ENCODE data around the gene CLN3.

The CLN3 gene

DNA sequence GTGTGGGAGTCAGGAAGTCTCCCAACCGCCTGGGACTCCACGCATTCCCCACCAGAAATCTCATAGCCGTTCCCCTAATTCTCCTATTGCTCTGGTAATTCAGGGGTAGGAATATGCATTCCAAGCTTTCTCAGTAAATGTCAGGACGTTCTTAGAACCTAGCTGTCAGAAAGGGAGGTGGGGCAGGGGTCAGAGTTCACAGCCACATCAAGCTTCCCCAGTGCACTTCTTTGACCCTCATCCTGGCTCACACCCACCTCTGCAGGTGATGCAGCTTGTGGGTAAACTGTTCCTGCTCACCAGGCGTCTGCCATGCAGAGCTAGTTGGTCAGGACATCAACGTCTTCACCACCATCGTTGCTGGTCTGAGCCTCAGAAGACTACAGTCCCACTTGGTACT lies 28.8 kb upstream of the CLN3 start:
- ChIA-PET CTCF (no interaction called here), POLR2A (no interaction called here)
- no peak for DNase-seq (ENCODE audit: extremely low spot score)
- TF ChIP-seq NFRKB (IDR thresholded peaks at IDR 0.05) = no peak
- TF ChIP-seq ZNF384 (IDR thresholded peaks at IDR 0.05) = no peak
- TF ChIP-seq ELF4 (IDR thresholded peaks at IDR 0.05) = no peak
- no peak for TF ChIP-seq L3MBTL2 (conservative IDR thresholded peaks at IDR 0.05)
- TF ChIP-seq BHLHE40 (IDR thresholded peaks at IDR 0.05; ENCODE audit: borderline replicate concordance) = no peak

DNA sequence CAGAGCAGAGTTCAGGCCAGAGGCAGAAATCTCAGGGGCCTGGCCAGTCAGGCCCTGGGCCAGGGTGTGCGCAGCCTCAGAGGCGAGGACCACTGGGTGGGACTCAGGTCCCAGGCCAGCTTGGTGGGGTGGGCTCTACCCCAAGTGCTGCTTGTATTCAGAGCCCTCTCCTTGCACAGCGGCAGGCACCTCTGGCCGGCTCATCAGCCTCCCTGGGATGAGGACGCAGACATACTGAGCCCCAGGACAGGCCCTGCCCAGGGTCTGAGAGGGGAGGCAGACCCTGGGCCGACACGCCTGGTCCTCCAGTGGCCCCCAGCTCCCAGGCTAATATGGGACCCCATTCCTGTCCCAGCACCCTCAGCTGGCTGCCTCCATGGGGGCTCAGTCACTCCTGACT lies 22.4 kb upstream of the CLN3 start:
- no peak for DNase-seq (ENCODE audit: extremely low spot score)
- CTCF ChIA-PET = no interaction called here
- TF ChIP-seq ARNT (IDR thresholded peaks at IDR 0.05) = no peak
- TF ChIP-seq, protein P1, sequence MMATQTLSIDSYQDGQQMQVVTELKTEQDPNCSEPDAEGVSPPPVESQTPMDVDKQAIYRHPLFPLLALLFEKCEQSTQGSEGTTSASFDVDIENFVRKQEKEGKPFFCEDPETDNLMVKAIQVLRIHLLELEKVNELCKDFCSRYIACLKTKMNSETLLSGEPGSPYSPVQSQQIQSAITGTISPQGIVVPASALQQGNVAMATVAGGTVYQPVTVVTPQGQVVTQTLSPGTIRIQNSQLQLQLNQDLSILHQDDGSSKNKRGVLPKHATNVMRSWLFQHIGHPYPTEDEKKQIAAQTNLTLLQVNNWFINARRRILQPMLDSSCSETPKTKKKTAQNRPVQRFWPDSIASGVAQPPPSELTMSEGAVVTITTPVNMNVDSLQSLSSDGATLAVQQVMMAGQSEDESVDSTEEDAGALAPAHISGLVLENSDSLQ (IDR thresholded peaks at IDR 0.05) = no peak
- TF ChIP-seq SUZ12 (IDR thresholded peaks at IDR 0.05) = no peak
- TF ChIP-seq ELF4 (IDR thresholded peaks at IDR 0.05) = no peak
- no peak for TF ChIP-seq NFRKB (IDR thresholded peaks at IDR 0.05)
- TF ChIP-seq FOXK2 (IDR thresholded peaks at IDR 0.05) = no peak
- TF ChIP-seq FOXM1 (IDR thresholded peaks at IDR 0.05; ENCODE audit: borderline replicate concordance) = no peak
- POLR2A ChIA-PET = no interaction called here

DNA sequence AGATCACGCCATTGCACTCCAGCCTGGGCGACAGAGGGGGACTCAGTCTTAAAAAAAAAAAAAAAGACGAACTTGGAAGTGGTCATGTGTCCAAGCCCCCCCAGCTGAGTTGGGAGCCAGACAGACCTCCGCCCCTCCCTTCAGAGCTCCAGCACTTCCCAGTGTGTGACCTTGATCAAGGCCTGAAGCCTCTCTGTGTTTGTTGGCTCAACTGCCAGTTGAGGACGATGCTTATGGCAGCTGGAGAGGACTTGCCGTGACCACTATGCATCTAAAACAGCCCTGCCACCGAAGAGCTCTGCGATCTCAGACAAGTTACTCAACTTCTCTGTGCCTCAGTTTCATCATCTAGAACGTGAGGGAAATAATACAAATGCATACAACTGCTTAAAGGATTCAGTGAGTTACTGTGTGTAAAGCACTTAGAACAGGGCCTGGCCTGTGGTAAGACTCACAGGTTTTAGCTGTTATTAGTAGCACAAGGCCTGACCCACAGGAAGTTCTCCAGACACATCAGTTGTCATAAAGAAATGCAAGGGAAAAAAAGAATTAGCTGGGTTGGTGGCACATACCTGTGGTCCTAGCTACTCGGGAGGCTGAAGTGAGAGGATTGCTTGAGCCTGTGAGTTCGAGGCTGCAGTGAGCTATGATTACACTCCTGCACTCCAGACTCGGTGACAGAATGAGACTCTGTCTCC lies 21.8 kb upstream of the CLN3 start:
- CTCF ChIA-PET = no interaction called here
- POLR2A ChIA-PET = interaction anchor here (0.8 kb wide), 1 partner anchor 22 kb away, joined by 3 read pairs; the partner anchor contains the start of gene CLN3
- no peak for TF ChIP-seq NFRKB (IDR thresholded peaks at IDR 0.05)
- no peak for TF ChIP-seq FOXK2 (IDR thresholded peaks at IDR 0.05)
- TF ChIP-seq, protein P1 (IDR thresholded peaks at IDR 0.05) = no peak
- TF ChIP-seq CTBP1 (IDR thresholded peaks at IDR 0.05; ENCODE audit: borderline replicate concordance) = no peak
- TF ChIP-seq SUZ12 (IDR thresholded peaks at IDR 0.05) = no peak
- TF ChIP-seq ARNT (IDR thresholded peaks at IDR 0.05) = no peak
- TF ChIP-seq HDGF (IDR thresholded peaks at IDR 0.05; ENCODE audit: borderline replicate concordance) = no peak
- no peak for TF ChIP-seq TARDBP (IDR thresholded peaks at IDR 0.05)
- TF ChIP-seq BHLHE40 (IDR thresholded peaks at IDR 0.05; ENCODE audit: borderline replicate concordance) = no peak
- no peak for TF ChIP-seq FOXM1 (IDR thresholded peaks at IDR 0.05; ENCODE audit: borderline replicate concordance)
- TF ChIP-seq LEF1 (IDR thresholded peaks at IDR 0.05; ENCODE audit: borderline replicate concordance) = no peak
- TF ChIP-seq FOXA1 (IDR thresholded peaks at IDR 0.05) = no peak
- TF ChIP-seq ELF4 (IDR thresholded peaks at IDR 0.05) = no peak
- TF ChIP-seq L3MBTL2 (conservative IDR thresholded peaks at IDR 0.05) = no peak
- no peak for TF ChIP-seq ZNF384 (IDR thresholded peaks at IDR 0.05)
- DNase-seq (ENCODE audit: extremely low spot score) = no peak

DNA sequence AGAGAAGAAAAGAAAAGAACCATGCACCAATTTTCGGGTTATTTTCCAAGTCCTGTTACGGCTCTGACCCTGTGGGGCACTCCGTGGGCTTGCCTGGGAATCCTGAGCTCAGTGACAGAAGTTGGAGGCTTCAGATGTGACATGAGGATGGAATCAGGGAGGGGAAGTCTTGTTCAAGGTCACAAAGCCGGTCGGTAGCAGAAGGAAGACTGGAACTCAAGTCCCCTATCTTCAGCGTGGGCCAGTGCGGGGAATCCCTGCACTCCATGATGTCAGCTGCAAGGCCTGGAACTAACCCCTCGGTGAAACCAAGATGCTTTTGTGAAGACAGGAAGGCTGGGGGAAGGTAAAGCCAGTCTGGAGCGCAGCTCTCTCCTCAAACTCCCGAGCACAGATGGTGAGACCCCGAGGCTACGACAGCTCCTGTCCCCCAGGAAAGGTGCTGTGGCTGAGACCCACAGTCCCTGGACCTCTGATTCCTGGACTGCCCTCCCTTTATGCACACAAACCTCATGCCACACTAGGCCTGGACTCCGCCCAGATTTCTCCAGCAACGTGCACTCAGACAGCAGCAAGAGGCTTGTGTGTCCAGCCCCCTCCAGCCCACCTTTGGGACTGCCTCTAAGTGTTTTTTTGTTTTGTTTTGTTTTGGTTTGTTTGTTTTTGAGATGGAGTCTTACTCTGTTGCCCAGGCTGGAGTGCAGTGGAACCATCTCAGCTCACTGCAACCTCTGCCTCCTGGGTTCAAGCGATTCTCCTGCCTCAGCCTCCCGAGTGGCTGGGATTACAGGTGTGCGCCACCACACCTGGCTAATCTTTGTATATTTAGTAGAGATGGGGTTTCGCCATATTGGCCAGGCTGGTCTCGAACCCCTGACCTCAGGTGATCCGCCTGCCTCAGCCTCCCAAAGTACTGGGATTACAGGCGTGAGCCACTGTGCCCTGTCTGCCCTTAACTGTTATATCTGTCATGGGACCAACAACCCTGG lies 20.2 kb upstream of the CLN3 start:
- DNase-seq (ENCODE audit: extremely low spot score) = no peak
- POLR2A ChIA-PET = no interaction called here
- CTCF ChIA-PET = no interaction called here
- TF ChIP-seq, protein P1 (IDR thresholded peaks at IDR 0.05) = no peak
- TF ChIP-seq SUZ12 (IDR thresholded peaks at IDR 0.05) (no peak), LEF1 (IDR thresholded peaks at IDR 0.05; ENCODE audit: borderline replicate concordance) (no peak), ELF4 (IDR thresholded peaks at IDR 0.05) (no peak), FOXK2 (IDR thresholded peaks at IDR 0.05) (no peak), ZNF384 (IDR thresholded peaks at IDR 0.05) (no peak), CTBP1 (IDR thresholded peaks at IDR 0.05; ENCODE audit: borderline replicate concordance) (no peak)

DNA sequence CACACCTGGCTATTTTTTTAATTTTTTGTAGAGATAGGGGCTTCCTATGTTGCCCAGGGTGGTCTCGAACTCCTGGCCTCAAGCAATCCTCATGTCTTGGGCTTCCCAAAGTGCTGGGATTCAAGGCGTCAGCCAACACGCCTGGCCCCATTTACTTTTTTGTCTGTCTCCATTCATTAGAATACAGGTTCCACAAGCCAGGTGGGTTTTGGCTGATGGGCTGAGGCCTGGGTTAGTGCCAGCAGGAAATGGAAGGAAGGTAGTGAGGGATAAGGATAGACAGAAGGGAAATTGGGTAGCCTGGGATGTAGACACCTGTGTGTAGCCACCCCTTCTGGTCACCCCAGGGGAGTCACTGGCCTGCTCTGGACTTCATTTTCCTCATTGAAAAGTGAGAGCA lies 19.2 kb upstream of the CLN3 start:
- ChIA-PET POLR2A (no interaction called here), CTCF (no interaction called here)
- TF ChIP-seq LEF1 (IDR thresholded peaks at IDR 0.05; ENCODE audit: borderline replicate concordance) (no peak), TARDBP (IDR thresholded peaks at IDR 0.05) (no peak), SUZ12 (IDR thresholded peaks at IDR 0.05) (no peak), CTBP1 (IDR thresholded peaks at IDR 0.05; ENCODE audit: borderline replicate concordance) (no peak), ELF4 (IDR thresholded peaks at IDR 0.05) (no peak), FOXA1 (IDR thresholded peaks at IDR 0.05) (no peak), FOXK2 (IDR thresholded peaks at IDR 0.05) (no peak)
- TF ChIP-seq, protein P1 (IDR thresholded peaks at IDR 0.05) = no peak
- no peak for DNase-seq (ENCODE audit: extremely low spot score)
